Activated T-cell treated with anti-CD3 and anti-CD28 coated beads for 1 hour (primary cell): ENCODE measurements around the gene SPHK2.
"Not testable (repeated sequence)": the region's sequence is repeated elsewhere in the genome, so short reads cannot be mapped to it uniquely, and the experiment has no call there.

ENCODE experiments used
- DNase-seq: peaks from one replicate; pipeline ENCODE4 v3.0.0-alpha.2; 2020; ENCODE audit warnings: low read depth

SPHK2 gene

DNA sequence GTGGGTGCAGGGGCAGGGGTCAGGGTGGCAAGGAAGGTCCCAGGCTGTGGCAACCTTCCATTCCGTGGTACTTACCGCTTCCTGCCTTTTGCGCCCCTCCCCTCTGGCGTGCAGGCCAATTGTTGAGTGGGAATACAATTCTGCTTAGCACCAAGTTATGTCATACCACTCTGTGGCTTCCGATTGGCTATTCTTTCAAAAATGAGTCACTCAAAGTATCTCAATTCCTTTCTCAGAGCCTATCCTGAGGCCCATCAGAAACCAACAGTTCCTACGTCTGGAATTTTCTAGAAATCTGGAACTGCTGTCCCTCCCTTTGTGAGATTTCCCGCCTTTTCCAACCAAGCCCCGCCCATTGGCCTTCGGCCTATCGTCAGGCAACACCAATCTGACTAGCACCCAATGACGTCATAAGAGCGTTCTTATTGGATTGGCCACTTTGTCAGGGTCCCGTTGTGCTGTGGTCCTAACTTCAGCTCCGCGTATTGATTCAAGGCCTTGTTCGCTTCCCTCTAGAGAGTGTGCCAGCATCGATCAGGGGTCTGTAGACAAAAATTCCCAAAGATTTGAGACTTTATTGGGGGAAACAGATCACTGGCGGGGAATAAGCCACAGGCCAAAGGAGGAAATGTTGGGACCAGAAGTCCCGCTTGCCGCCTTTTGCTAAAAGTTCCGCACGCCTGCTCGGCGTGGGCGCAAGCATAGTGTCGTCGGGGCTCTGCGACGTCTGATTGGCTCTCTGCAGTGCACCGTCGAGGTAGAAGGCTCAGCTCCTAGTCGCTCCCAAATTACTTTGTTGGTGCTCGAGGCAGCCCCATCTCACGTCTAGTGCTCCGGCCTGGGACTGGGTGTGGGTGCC, 41.8 kb downstream of the SPHK2 start:
- peak; percentile 61 for DNase-seq

DNA sequence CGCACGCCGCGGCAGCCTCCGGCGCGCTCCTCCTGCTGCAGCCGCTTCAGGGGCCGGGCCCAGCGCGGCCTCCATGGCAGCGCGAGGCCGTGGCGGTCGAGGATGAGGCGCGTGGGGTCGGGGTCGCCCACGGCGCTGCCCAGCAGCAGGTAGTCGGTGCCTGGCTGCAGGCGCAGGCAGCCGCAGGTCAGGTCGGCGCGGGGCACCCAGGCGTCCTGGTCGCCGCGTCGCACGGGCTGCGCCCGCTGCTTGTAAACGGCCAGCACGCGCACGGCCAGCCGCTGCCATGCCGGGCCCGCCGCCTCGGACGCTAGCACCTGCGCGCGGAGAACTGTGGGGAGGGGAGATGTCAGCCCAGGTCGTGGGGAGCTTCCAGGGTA, 42.4 kb downstream of the SPHK2 start:
- DNase-seq, result no peak

DNA sequence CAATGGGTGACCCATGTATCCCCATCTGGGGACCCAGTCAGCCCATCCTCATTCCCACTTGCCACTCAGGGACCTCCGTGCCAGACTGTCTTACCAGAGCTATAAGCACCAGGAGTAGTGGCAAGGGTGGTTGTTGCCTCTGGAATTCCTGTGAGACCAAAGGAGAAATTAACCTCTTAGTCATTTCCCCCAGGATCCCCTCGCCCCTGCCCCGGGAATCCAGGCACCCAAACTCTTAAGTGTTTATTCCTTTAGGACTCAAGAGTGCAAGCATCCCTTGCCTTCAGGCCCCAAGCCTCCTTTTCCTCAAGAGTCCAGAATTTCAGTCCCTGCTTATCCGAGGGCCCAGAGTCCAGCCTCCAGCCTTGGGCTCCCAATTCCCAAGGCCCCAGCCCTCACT, 44.4 kb downstream of the SPHK2 start:
- no peak for DNase-seq

DNA sequence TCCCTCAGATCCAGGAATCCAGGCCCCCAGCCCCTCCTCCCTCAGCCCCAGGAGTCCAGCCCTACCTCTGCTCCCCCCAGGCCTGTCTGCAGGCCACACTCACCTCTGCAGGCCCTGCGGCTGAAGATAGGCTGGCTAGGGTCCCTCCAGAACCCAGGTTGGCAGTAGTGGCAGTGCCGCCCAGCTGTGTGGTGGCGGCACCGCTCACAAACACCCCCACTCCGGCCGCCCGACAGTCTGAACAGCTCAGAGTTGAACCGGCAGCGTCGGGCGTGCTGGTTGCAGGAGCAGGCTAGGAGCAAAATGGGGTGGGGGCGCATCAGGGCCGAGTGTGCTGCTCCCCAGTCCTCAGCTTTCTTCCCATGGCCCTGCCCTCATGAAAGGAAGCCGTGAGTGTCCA, 45.2 kb downstream of the SPHK2 start:
- DNase-seq, result no peak

DNA sequence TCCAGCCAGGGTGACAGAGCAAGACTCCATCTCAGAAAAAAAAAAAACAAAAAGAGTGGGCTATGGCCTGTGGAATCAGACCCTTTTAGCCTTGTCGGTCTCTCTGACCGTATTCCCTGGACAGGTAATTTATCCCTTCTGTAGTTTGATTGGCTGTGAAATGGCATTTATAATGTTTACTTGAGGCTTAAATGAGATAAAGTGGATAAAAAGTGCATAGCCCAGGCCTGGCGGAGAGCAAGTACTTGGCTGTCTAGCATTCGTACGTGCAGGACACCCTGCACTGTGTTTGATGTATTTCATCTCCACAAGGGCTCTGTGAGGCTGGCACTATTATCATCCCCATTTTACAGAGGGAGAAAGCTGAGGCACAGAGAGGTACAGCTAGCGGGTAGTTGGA, 46.5 kb downstream of the SPHK2 start:
- DNase-seq, result no peak

DNA sequence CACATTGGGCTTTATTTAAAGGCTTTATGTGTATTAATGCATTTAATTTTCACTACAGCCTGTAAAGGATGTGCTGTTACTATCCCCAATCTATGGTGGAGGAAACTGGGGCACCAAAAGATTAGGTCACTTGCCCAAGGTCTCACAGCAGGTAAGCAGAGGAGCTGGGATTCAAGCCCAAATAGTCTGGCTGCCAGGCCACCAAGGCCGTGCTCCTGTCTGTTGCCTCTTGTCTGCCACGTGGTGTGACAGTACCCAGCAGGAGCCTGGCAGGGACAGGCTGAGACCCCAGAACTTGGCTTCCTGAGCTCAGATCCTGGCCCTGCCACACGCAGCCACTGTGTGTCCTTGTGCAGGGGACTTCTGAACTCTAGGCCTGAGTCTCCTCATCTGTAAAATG, 49.0 kb downstream of the SPHK2 start:
- no peak for DNase-seq

DNA sequence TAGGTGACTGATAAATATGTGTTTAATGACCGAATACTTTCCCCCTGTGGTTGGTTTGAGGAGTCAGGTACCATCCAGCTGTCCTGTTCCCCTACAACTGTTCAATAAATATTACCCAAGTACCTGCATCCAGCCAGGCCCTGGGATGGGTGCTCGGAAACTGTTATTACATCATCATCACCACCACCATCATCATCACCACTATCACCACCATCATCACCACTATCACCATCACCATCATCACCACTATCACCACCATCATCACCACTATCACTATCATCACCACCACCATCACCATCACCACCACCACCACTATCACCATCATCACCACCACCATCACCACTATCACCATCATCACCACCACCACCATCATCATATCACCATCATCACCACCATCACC, 49.5 kb downstream of the SPHK2 start:
- no peak for DNase-seq

DNA sequence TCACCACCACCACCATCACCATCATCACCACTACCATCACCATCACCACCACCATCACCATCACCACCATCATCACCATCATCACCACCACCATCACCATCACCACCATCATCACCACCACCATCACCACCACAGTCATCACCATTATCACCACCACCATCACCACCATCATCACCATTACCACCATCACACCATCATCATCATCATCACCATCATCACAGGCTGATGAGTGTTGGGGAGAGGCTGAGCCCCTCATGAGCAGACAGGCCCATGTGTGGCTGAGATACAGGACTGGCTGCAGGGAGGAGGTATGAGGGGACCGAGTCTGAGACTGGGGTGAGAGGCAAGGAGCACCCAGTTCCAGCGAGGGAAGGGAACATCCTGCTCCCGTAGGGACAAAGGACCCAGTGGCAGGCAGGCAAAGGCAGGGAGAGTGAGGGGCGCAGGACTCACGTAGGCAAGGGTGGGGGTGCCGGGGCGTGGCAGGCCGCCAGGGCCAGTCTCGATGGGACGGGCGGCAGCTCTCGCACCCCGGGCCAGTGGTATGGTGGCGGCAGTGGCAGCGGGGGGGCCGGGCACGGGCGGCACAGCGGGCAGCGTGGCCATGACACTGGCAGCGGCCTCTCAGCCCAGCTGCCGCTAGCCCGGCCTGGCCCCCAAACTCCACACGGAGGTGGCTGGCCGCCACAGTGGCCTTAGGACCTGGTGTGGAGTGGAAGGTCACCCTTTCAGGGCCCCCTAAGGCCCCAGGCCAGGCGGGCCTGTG, 50.8 kb downstream of the SPHK2 start:
- DNase-seq, result no peak

DNA sequence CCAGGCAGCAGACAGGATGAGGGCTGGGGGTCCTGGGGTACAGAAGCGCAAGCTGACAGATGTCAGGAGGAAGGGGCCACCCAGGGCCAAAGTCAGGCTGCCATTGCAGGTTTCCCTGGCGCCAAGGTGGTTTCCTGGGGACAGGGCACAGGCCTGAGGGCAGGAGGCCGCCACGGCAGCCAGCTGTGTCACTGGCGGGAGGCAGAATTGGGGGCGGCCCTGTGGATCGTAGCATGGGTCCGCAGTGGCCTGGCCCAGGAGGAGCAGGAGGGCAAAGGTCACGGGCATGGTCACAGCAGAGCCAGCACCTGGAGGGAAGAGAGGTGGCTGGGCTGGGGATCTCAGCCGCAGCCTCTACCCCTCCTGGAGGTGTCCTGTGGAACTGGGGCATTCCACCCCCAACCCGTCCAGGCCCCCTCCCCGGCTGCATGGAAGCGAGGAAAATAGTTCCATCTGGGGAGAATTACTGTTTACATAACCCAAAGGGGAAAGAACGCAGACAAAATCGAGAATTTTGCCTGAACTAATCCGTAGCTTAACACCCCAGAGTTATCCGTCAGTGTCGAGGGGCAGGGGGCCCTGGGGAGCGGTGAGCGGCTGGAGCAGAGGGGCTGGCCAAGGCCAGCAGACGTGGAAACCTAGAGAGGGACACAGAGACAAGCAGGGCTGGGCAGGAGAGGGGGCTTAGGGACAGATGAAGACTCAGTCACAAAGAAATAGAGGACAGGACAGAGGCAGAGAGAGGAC, 51.6 kb downstream of the SPHK2 start:
- DNase-seq, result no peak

DNA sequence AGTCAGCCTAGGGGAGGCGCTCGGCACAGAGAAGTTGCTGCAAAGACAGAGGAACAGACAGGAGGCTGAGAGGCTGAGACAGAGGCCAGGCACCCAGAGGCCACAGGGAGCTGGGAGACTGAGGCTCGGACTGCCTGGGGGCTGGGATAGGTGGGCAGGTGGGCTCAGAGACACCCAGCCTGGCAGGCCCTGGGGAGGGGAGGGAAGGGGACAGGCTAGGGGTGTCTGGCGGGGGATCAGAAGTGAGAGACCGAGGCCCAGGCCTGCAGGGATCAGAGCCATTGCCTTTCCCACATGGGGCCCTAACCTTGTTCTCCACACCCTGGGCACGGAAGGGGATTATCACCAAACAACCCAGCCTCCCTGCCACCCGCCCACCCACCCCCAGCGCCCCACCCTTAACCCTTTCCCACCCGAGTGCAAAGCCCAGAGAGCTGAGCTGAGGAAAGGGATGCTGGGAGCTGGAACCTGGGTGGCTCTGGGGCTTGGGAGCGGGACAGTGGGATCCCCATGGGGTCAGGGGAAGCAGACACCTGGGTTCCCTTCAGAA, 52.2 kb downstream of the SPHK2 start:
- DNase-seq, result no peak

DNA sequence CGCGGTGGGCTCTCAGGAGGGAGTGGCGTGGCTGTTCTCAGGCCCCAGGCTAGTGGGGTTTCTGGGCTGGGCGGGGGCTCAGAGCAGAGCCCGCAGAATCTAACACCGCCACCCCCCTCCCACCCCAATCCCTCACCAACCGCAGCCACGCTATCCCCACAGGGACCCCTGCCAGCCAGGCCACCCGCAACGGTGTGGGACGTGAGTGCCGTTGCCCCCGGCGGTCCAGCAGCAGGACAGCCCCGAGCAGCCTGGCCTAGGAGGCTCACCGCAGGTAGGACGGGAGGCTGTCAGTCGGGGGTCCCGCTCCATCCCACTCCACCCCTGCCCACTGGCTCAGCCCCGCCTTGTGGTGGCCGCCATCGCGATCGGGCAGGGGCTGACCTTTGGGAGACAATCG, 53.7 kb downstream of the SPHK2 start, which contains the start of gene NTN5:
NTN5 (minus strand) TSS at position 24 of the 400 bp plus-strand sequence. CDS start 2,031 bp downstream, outside the sequence.
- no peak for DNase-seq

DNA sequence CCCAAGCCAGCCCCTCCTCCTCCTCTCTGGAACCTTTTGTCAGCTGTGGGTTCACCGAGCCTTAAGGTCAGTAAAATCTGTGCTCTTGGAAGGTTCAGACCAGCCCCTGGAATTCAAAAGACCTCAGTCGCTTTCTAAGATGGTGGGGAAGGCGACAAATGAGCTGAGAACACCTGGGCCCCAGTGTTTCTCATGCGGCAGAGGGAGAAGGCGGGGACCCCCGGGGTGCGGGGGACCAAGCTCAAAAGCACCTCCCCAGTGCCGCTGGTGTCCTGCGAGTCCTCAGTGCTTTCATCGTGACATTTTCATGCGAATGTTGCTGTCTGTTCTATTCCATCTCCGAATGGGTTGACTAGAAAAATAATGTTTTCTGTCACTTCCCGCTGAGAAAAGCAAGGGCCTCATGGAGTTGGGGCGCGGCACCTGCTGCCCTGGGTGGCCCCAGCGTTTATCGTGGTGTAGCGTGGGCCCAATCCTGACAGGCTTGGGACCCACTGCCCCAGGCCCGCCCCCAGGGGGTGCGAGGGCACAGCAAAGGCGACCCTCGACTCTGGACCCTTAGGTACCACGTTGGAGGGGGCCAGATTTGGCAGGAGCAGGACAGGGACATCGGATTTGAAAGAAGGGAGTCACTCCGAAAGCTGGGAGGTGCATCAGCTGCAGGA, 54.3 kb downstream of the SPHK2 start:
- DNase-seq, result no peak

DNA sequence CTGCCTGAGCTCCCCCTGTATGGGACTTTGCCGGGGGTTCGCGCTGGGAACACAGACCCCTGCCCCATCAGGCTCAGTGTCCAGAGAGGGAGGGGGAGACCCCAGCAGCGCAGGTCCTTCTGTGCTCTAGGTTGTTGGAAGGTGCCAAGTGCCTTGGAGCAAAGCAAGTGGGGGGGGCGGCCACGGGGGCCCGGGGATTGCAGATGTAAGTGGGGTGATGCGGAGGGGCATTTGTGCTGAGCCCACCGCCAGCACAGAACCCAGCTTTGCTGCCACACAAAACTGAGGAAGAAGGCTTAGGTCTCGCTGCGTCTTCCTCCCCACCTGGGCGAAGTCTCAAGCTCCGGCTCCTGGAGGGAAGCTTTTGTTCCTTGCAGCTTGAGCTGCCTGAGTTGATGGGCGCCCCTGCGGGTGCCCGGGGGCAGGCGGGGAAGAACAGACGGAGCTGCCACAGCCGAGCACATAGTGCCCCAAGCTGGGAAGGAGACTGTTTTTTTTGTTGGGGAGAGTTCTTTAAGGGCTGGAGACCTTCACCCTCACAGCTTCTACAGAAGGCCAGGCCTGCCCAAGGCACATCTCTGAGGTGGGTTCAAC, 55.0 kb downstream of the SPHK2 start:
- no peak for DNase-seq

DNA sequence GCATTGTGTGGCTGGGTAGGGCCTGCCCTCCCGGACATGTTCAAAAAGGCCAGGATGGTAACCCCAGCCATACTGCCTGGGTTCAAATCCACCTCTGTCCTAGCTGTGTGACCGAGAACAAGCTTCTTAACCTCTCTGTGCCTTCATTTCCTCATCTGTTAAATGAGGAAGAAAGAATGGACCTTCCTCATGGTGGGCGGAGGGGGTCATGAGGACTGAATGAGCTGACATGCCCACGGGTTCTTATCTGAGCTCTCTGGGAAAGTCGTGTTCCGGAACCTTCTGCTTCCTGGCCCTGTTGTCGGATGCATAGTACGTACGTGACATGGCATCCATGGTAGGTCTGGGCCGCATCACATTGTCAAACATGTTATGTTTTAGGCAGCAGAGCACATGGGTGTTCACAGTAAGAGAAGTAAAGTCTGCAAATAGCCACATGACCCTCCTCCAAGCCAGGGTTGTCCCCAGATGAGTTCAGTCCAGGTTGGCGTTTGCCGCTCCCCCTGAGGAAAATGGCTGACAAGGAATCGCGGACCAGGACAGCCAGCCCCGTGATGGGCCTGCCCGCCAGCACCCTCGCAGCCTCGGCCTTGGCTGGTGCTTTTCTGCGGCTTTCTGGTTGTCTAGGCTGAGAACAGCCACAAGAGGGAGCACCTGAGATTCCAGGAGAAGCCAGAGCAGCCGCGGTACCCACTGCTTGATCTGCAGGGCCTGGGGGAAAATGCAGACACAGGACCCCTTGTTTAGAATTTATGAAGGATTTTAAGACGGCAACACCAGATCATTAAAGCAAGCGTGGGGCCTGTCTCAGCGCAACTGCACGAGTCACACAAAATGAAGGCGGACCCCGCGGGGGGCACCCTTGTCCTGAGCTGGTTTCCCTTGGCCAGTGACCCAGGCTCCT, 55.9 kb downstream of the SPHK2 start:
- peak; percentile 58 for DNase-seq

DNA sequence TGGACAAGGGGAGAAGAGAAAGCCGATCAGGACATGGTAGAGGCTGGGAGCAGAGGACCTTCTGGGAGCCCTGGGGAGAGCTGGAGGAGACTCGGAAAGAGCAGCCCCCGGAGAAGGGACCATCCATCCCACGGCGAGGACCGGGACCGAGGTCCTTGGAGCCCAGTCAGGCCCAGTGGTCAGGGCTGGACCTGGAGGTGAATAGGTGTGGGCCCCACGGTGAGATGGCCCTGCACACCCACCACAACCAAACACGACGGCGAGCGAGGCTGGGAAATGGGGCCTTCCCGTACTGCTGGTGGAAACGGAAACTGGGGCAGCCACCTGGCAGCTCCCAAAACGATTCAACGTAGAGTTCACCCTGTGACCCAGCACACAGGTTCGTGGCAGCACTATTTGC, 57.2 kb downstream of the SPHK2 start:
- no peak for DNase-seq

DNA sequence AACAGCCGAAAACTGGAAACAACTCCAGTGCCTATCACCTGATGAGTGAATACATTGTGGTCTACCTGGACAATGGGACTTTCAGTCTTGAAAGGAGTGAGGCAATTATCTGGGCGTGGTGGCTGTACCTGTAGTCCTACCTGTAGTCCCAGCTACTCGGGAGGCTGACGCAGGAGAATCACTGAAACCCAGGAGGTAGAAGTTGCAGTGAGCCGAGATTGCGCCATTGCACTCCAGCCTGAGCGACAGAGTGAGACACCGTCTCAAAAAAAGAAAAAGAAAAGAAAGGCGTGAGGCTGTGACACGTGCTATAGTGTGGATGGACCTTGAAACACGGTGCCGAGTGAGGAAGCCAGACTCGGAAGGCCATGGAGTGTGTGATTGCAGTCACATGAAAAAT, 57.6 kb downstream of the SPHK2 start:
- no peak for DNase-seq

DNA sequence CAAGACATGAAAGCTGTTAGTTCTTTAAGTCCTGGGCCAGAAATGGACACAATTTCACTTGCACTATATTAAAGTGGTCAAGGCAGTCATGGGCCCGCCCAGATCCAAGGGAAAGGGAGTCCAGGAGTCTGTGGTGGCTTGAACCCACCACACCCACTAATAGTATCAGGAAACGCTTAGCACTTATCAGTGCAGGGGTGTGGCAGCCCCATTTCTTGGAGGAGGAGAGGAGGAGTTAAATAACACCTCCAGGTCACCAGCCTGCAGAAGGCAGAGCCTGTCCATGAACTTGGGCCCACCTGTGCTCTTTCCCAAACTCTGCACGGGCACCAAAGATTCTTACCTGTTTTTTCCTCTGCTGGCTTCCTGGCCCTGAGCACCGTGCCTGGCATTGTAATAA, 58.9 kb downstream of the SPHK2 start:
- DNase-seq, result no peak

DNA sequence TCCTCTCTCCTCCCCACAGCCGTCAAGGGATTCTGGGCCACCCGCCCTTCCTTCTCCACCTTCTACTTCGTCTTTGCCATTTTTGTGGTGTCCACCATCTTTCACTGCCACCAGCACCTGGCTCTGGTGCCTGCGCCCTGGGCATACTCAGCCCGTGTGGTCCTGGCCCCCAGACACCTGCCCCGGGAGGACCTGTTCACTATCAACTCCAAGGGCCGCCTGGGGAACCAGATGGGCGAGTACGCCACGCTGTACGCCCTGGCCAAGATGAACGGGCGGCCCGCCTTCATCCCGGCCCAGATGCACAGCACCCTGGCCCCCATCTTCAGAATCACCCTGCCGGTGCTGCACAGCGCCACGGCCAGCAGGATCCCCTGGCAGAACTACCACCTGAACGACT, 60.7 kb downstream of the SPHK2 start:
- not testable (repeated sequence) for DNase-seq
